SH-SY5Y (cell line): ENCODE measurements around the gene RNASET2.

Experiments used
- GATA2 ChIP-seq: IDR thresholded peaks from 2 replicates; pipeline ENCODE4 v1.6.1; 2011; ENCODE audit warnings: mild to moderate bottlenecking, low read depth, low read length
- GATA3 ChIP-seq: IDR thresholded peaks from 2 replicates; pipeline ENCODE4 v1.6.1; 2011; ENCODE audit warnings: low read depth, mild to moderate bottlenecking, low read length, moderate library complexity

- TF ChIP-seq GATA2: no peak
- TF ChIP-seq GATA3: no peak
Measured at GRCh38 chr6:166933396-166933795, 23.0 kb downstream of the RNASET2 start.
